Kasumi-1 (cell line): ENCODE results near the gene SLC35B1.
"Not testable (repeated sequence)": the region's sequence is repeated elsewhere in the genome, so short reads cannot be mapped to it uniquely, and the experiment has no call there.

ENCODE experiments used
- DNase-seq, 2 experiments: peaks; one replicate each; lab custom pipeline; 2025; lab: John Stamatoyannopoulos, UW

SLC35B1 gene

DNA sequence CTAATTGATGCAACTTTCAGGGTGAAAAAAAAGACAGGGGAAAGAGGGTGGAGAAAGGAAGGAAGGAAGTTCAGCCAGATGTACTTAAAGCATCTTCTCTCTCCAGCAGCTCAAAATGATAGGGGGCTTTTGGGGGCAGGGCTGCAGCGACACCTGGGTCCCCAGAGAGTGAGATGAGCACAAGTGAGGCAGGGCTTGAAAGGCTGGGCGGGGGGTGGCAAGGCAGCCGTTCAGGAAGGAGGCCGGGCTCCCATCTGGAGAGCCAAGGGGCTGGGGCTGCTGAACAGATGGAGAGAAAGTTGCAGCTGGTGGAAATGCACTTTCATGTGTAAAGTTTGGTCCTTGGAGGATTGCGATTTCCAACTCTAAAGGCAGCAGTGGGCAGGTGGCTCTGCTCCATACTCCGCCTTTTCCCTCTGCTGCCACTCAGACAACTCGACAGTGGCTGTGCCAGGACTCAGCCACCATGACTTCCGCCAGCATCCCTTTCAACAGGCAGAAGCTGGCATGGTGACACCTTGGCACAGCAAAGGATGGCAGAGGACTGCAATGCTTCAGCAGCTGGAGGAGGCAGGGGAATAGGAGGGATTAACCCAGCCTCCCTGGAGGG lies 7.7 kb downstream of the SLC35B1 start:
- DNase-seq: no peak

DNA sequence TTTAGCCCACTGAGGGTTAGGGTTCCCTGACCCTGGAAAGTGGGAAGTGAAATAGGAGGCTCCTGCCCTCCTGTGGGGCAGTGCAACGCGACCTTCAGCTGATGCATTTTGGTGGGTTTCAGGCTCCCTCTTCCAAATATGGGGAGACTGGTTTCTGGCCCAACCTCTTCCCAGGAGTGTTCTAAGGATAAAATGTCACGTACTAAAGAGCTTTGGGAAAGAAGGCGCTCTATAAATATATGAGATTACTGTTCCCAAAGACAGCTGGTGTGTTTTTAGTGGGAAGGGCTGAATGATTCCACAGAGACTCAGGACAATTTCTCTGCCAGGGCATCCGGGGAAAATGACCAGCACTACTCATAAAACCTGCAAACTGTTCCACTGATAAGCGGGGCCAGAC lies 9.8 kb downstream of the SLC35B1 start:
- DNase-seq: no peak

DNA sequence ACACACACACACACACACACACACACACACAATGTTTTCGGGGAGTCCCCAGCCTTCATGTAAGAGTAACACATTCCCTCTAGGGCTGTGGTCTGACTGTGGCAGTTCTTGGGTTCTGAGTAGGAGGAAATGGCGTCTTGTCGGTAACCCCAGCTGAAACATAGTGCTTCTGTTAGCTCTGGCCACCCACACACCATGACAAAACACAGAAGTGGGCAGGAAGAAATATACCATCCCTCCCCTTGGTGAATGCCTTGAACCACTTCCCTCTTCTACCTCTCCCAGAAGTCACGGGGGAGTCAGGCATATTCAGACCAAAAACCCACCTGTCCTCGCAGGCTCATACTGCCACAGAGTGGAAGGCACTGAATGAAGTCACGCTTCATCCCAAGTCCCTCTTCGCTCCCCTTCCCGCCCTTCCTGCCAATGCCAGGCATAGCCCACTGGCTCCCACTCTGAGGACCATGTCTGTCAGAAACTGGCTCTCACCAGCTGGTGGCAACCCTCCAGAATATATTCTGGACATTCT lies 11.5 kb downstream of the SLC35B1 start:
- DNase-seq: peak; percentile 71 to 77

DNA sequence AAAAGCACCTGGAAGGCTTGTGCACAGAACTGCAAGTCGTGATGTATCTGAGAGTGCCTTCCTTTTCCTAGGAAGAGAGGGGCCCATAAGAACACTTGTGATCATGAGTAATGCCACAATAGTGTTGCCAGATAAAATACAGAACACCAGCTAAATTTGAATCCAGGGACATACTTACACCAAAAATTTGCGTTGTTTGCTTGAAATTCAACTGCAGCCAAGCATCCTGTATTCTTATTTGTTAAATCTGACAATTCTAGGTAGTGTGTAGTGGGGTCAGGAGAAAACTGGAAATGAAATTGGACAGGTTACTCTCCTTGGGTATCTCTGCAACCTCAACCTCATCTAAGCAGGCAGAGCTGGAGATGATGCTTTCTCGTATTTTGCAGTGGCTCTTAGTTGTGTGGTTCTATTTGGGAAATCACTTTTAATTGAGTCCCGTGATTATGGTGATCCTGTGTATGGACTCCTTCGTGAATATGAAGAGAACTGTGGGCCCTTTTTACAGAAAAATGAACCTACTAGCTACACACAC lies 12.0 kb downstream of the SLC35B1 start:
- no peak for DNase-seq

DNA sequence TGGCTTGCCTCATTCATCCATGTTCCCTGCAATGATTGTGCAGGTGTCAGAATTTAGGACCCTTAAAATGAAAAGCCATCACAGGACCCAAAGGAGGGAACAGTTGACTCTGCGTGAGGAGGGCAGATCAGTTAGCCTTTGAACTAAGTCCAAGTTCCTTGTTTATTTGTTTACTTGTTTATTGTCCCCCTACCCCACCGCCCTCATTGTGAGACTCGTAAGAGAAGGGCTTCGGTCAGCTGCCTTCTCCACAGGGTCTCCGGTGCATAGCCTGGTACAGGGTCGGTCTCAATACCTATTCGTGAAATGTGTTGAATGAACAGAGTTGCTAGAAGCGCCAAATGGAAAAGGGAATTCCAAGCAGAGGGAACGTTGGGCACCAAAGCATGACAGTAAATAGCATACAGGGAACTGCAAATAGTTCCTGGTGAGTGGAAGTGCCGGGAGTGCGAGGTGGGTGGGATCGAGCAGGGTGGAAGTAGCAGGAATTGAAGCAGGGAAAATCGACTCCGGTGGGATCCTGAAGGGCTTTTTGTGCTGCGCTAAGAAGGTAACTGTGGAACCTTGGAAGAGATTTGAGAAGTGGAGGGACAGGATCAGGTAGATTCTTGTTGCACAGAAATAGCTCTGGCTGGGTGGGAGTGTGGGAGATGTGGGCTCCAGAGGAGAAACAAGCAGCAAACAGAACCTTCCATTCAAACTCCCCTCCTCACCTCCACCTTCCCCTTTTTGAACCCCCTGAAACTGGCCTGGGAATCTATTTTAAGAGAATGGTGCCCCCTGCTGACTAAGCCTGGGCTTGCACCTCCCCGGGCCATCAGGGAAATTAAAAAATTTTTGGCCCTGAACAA lies 12.7 kb downstream of the SLC35B1 start:
- peak; percentile 76 to 82 for DNase-seq

DNA sequence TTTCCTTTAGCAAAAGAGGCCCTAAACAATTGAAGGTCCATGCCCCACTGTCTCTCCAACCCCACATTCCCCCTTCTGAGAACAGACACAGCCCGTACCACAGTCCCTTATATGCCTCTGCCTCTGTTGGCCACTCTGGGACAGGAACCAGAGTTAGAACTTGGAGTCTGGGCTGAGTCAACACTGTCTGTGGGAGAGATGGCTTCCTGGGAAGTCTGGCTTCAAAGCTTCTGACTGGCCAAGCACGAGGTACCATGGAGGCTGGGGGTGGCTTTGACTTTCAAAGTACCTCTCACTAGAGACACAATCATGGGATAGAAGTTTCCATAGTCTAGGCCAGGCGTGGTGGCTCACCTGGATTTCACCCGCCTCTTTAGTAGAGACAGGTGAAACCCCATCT lies 15.0 kb downstream of the SLC35B1 start:
- DNase-seq: no peak

DNA sequence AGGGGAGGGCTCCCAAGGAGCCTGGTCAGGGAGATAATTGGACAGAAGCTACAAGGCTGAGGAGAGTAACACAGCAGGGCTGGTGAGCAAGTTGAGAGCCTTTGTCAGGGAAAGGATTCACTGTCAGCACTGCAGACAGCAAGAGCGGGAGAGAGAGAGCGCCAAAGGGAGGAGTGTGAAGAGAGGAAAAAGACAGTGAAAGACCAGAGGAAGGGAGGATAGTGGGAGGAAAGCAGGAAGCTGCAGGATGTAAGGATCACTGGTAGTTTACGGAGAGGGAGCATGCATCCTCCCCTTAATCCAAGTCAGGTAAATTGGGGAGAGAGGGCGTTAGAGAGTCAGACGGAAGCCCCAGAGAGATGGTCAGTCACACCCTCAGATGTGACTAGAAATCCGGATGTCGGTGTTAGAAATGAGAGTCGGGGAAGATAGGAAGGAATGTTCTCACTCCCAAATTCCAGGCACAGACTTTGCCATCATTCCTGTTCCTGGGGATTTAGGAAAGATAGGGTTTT lies 16.0 kb downstream of the SLC35B1 start:
- DNase-seq: no peak

DNA sequence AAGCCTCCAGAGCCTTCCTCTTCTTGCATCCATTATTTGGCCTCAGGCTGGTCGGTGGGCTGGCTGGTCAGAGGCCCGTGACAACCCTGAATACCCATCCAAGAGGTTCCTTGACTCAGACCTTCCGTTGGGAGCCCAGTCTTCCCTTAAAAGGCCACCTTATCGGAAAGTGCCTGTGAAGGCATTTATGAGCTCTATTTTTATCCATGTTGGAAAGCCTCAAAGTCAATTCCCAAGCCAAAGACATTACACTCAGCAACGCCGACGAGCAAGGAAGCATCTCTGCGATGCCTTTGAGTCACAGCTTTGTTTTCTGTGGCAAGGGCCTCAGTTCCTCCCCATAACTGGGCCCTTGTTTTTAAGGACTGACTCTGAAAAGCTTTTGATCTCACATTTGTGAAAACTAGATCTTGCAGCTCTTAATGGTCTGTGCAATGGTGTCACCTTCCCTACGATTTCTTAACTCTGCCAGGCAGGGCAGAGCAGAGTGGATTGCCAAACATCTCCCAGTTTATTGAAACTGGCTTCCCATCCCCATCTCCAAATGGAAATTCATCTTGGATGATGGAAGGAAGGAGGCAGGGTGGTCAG lies 16.6 kb downstream of the SLC35B1 start:
- no peak for DNase-seq

DNA sequence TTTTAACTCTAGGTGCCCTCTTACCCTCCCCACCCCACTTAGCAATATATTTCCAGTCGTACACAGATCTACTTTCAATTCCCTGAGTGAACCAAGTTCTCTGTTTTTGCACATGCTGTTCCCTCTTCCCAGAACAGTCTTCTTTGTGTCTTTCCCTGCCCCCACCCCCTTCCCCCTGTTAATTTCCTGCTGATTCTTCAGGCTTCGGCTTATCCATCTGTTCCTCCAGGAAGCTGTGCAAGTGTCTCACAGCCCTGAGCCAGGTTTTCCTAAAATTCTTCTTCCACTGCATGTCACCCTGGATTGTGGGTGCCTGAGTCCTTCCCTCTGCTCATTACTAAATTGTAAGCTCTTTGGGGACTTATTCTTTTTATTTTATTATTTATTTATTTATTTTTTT lies 17.5 kb downstream of the SLC35B1 start:
- no peak for DNase-seq

DNA sequence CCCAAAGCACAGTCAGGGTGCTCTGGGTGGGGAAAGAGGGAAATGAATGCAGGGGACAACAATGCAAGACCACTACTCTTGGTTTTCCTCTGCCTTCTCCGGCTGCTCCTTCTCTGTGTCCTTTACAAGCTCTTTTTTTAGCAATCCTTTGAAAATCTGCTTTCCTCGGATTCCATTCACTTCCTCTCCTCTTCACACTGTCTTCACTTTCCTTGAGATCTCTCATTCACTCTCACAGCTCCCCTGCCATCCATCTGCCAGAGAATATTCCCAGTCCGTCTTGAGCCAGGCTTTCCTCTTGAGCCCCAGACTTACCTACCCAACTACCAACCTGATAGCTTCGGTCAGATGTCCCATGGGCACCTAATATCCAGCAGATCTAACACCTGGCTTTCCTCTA lies 18.9 kb downstream of the SLC35B1 start:
- no peak for DNase-seq

DNA sequence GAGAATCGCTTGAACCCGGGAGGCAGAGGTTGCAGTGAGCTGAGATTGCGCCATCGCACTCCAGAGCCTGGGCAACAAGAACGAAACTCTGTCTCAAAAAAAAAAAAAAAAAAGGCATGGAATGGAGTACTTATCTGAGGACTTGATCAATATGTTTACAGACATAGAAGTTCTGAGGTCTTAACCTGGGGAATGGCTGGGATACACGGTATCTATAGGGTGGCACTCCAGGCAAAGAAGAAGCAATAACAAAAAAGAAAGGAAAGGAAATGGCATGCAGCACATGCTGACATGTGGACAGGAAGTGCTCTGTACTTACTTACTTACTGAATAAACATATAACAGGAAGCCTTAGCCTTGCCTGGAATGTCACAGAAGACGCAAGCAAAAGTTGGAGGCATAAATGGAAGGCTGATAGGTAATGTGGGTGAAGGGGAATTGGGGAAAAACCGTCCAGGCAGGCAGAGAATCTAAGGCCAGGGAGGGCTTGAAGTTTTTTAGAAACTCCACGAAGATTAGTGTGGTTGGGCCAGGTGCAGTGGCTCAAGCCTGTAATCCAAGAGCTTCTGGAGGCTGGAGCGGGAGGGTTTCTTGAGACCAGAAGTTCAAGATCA lies 19.8 kb downstream of the SLC35B1 start:
- peak; percentile 47 to 61 for DNase-seq

DNA sequence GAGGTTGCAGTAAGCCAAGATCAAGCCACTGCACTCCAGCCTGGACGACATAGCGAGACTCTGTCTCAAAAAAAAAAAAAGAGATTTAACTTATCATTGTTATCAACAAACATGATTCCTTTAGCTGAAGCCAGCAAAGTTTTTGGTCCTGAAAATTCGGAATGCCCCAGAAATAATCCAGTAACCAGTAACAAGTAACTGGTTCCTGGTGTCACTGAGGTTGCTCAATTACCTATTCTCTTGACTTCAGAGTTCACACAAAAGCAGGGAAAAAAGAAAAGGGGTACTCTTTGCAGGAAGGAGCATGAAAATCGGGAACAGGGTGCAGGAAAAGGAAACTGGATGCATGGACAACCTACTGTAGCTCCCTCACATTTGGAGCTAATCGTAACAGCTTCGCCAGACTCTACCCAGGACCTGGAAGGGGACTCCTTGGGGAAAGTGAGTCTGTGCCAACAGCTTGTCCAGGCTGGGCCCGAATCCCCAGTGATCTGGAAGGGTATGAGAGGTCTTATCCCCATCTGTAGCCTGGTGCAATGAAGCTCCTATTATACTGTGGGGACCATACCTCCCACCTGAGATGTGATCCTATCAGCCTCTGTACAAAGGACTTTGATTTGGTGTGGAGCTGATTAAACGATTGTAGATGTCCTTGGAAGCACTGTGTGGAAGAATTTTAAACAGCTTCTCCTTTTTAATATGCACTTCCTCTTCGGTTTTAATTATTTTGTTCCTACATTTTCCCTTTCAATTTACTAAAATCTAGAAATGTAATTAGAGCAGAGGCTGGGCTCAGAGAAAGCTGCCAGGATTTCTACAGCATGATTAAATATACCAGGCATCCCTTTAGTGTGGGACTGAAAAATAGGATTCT lies 26.4 kb downstream of the SLC35B1 start:
- peak in 1 of 2 experiments; percentile 40 for DNase-seq

DNA sequence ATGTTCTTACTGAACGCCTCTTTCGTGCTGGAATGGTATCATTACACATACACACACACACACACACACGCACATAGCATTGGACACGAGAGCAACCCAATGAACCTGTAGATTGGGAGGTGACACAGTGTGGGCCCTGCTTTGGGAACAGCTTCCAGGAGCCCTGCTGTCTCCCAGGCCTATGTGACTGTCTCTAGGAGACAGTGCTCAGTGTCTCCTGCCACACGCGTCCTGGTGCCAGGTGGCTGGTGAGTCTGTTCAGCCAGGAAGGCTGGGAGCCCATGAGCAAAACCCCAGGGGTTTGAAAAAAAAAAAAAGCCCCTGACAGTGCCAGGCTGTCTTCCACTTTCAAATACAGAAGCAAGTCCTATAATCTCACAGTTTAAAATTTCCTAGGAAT lies 27.4 kb downstream of the SLC35B1 start:
- no peak for DNase-seq

DNA sequence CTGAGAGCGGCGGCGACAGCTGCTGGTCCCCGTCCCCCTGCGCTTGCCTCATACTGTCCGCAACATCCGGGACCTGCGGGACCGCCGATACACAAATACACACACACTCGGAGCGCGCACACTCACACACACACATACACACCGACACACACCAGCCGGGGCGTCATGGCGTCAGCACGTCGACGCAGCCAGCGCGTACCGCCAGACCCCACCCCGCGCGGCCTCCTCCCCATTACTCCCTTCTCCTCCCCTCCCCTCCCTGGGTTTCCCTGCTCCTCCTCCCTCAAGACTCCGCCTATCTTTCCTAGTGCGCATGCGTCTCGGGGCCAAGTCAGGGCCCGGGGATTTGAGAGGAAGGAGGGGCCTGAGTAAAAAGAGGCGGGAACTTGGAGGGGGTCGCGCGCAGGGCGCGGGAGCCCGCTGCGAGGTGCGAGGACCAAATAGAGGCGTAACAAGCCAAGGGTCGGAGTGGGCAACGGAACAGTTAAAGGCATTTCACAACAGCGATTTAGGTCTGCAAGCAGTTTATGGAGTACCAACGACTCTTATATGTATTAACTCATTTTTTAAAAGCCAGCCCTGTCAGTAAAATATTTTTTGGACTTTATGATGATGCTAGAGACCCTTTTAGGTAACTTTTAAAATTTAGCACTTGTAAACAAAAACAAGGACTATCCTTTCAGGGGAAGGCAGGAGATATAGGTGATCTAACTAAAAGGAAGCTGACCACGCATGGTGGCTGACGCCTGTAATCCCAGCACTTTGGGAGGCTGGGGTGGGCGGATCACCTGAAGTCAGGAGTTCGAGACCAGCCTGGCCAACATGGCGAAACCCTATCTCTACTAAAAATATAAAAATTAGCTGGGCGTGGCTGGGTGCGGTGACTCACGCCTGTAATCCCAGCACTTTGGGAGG lies 29.6 kb downstream of the SLC35B1 start, which contains the start of gene SPOP:
SPOP (minus strand) TSS at position 165 of the 915 bp plus-strand sequence. CDS start 55,287 bp downstream, outside the sequence.
- DNase-seq: peak; percentile 99 to 100

DNA sequence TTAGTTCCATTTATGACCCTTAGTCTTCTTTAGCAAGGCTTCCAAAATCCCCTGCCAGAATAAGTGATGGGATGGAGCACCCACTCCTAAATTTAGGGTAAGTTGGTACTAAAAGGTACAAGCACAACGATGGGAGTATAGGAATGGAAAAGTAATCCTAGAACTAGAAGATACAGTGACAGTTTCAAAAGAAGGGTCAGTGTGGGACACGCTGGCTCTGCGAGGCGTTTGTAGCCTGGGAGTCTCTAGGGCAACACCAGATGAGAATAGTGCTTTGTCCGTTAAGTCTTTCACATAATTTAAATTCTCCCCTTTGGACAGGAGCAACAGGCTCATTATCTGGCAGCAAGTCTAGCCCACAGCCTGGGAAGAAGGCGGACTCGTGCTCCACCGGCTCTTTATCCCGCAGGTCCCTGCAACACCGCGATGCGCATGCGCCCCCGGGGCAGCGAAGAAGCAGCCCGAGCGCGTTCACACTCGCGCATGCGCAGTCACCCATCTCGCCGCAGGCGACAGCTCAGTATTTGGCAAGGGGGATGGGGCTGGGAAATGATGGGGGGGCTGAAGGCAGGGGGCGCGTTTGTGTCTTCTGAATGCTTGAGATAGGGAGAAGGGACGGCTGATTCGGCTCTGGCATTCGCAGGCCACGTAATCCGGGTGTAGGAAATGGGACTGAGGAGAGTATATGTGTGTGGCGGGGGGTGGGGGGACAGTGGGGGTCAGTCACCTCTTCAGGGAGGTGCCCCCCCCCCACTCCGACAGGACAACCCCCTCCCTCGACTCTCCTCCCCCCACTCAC lies 30.4 kb downstream of the SLC35B1 start:
- DNase-seq: peak; percentile 89

DNA sequence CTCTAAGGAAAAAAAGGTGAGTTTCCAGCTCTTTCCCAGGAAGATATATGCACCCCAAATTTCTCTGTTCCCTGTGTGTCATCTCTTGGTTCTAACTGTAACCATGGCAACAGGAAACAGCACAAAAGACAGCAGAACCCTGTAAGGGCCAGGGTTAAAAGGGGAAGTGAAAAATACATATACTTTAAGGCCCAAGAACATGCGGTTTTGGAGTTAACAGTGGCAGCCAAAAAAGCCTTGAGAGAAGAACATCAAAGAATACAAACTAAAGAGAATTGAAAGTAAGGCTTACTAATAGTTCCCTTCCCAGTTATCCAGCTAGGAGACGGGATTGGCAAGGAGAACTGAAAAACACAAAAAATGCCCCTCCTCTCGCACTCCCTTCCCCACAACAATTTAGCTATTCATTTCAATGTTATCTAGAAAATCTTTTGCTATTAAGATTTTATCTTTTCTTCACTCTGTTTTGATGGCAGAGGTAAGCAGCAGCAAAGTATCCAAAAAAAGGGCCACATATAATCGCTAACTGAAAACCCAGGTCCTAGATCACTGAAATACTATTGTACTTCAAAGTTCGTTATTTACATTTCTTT lies 31.4 kb downstream of the SLC35B1 start:
- DNase-seq: peak; percentile 98 to 99

DNA sequence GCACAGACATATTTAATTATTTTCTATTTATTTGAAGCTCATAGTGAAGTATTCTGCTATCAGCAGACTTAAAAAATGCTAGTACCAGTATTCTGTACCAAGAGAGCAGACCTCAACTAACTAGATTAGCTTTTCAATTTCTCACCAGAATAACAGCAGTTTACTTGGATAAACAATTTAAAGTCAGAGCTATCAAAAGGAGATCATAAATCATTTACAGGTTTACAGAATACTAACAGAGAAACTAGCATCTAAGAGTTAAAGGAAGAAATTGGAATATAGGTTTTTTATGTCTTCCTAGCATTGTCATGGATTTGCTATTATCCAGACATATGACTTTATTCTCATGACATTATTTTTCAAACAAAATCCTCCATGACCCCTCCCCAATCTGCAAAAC lies 33.3 kb downstream of the SLC35B1 start:
- no peak for DNase-seq

DNA sequence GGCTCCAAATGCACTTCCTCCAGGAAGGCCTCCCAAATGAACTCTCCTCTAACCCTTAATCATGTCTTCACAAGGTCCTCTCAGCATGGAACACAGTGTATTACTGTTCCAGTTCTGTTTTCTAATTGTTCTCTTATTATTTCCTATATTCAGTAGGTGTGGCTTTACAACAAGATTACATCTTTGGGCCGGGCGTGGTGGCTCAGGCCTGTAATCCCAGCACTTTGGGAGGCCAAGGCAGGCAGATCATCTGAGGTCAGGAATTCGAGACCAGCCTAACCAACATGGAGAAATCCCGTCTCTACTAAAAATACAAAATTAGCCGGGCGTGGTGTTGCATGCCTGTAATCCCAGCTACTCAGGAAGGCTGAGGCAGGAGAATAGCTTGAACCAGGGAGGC lies 34.1 kb downstream of the SLC35B1 start:
- not testable (repeated sequence) for DNase-seq

DNA sequence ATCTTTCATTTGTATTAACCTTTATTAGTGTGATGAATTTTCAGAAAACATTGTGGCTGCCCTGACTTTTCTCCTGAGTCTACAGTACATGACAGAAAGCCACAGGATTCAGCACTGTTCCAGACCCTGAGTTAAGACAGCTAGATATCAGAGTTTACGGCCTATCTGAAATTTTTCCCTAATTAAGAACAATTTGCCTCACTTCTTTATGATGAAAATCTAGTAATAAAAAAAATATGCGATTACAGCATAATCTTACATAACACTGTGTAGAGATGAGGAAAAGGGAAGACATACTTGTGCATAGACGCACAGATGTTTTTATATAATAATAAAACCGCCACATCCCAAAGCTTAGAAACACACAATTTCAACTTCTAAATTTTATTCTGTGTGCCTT lies 37.1 kb downstream of the SLC35B1 start:
- no peak for DNase-seq
